Stomach (tissue), 9 donors: ENCODE measurements around the gene CDH23. TPM values are rescaled to one million over a fixed set of nuclear protein-coding genes. Genes with fewer than 3 reads are reported as not detected.

Experiments
- DNase-seq, 2 donors: peaks; one replicate each; pipeline versions ENCODE4 v3.0.0 to v3.0.0-alpha.2; 2013 to 2019
- H3K27ac ChIP-seq, 5 donors: fragments of 200-600 bp in 4 of 5; sonication (generic) in 4 of 5; one replicate each; pipeline ENCODE4 v1.5.1; 2013 to 2019; ENCODE audit warnings: mild to moderate bottlenecking in 1 of 5, moderate library complexity in 1 of 5
- H3K27me3 ChIP-seq, 3 donors: fragments of 200-600 bp; sonication (generic); one replicate each; pipeline ENCODE4 v1.5.1; 2017 to 2019; ENCODE audit warnings: mixed run types in 1 of 3
- H3K36me3 ChIP-seq, 4 donors: fragments of 200-600 bp; sonication (generic); 1 replicate in 3 of 4; 2 replicates in 1 of 4; pipeline ENCODE4 v1.5.1; 2016 to 2019
- H3K4me1 ChIP-seq, 4 donors: fragments of 200-600 bp; sonication (generic); one replicate each; pipeline ENCODE4 v1.5.1; 2016 to 2019
- H3K4me3 ChIP-seq, 4 donors: fragments of 200-600 bp; sonication (generic) in 3 of 4; one replicate each; pipeline ENCODE4 v1.5.1; 2016 to 2019; ENCODE audit warnings: mild to moderate bottlenecking in 1 of 4
- H3K9me3 ChIP-seq, 4 donors: fragments of 200-600 bp; sonication (generic); one replicate each; pipeline ENCODE4 v1.5.1; 2016 to 2019
- CTCF ChIP-seq, 7 experiments: fragments of 450-650 bp in 4 of 7; fragments of 200-600 bp in 3 of 7; sonication (generic) in 3 of 7; IDR thresholded peaks; one replicate each; pipeline ENCODE4 v1.5.1; 2016 to 2019; ENCODE audit warnings: antibody characterized with exemption in 7 of 7, control low read depth in 2 of 7, mild to moderate bottlenecking in 1 of 7
- EP300 ChIP-seq: sonication (generic); formaldehyde crosslinking; IDR thresholded peaks from one replicate; pipeline ENCODE4 v1.6.1; 2017; ENCODE audit warnings: antibody characterized with exemption
- POLR2A ChIP-seq, 4 donors: fragments of 450-650 bp; IDR thresholded peaks; one replicate each; pipeline ENCODE4 v1.6.1; 2016; ENCODE audit warnings: antibody characterized with exemption in 4 of 4, control low read depth in 2 of 4, mild to moderate bottlenecking in 1 of 4, moderate library complexity in 1 of 4
- POLR2AphosphoS5 ChIP-seq, 3 donors: sonication (generic); formaldehyde crosslinking; IDR thresholded peaks; one replicate each; pipeline ENCODE4 v1.6.1; 2016; ENCODE audit warnings: antibody characterized with exemption in 3 of 3
- WGBS, 5 donors: extraction: QIAGEN DNeasy Blood & Tissue Kit in 3 of 5; methylation state at CpG; one replicate each; pipeline versions ENCODE4 v1.1.5 to v1.1.7; 2013 to 2018; 5-methylcytosine and 5-hydroxymethylcytosine counted together
- intact Hi-C: fragments of 100-400 bp; cut with DNase I; formaldehyde crosslinking; loops from one replicate; pipeline ENCODE4 v1.15.1; 2023; ENCODE audit warnings: low total_unique reads
- polyA plus RNA-seq, 3 donors: library from polyadenylated mRNA; stranded (reverse); fragments of 200-250 nt; gene quantifications; one replicate each; pipeline ENCODE4 v1.2.3, GENCODE V29; 2013
- total RNA-seq, 5 donors: library from RNA; depleted of rRNA; stranded (reverse); fragments of >200 nt; gene quantifications; one replicate each; pipeline versions ENCODE4 v1.1.0 to v1.2.3, GENCODE V29; 2014 to 2016
- donor health status: healthy with polysubstance abuse.
- donor health status: Bipolar disorder and iron deficiency.
- donor health status: healthy.

CDH23 gene
- total and polyA plus RNA-seq, 8 donors, result 0.31 to 8.2 (median 2.2) TPM

GRCh38 chr10:71582506-71583475 is 186.1 kb downstream of the CDH23 start:
- intact Hi-C loops, result no loop called here
- 70 to 76% (median 74%) methylated on average over 17 to 21 of the region's 21 CpGs for WGBS, 5 donors
- Histone ChIP-seq H3K27me3 (peaks cover 0 to 17% (median 8%) of the 10 kb centered on the region in 3 donors), H3K27ac (no peak overlapping the region), H3K9me3 (no peaks in the 10 kb centered on the region), H3K4me3 (no peak overlapping the region), H3K36me3 (no peaks in the 10 kb centered on the region), H3K4me1 (no peaks in the 10 kb centered on the region)
- TF ChIP-seq CTCF (IDR thresholded peaks at IDR 0.05), result no peak
- no peak for TF ChIP-seq EP300
- TF ChIP-seq POLR2A (IDR thresholded peaks at IDR 0.05), result no peak
- no peak for TF ChIP-seq POLR2AphosphoS5 (IDR thresholded peaks at IDR 0.05)
- DNase-seq, result no peak

- 68 to 81% (median 75%) methylated on average over 5 of the region's 5 CpGs for WGBS, 5 donors
- H3K27ac ChIP-seq, result no peak overlapping the region
- intact Hi-C loops, result no loop called here
- TF ChIP-seq POLR2AphosphoS5 (IDR thresholded peaks at IDR 0.05), result no peak
- no peak for TF ChIP-seq POLR2A (IDR thresholded peaks at IDR 0.05)
- TF ChIP-seq EP300, result no peak
- TF ChIP-seq CTCF (IDR thresholded peaks at IDR 0.05), result no peak
- no peaks in the 10 kb centered on the region for H3K36me3 ChIP-seq
- no peak for DNase-seq
- H3K27me3 ChIP-seq, result peaks cover 0 to 27% (median 15%) of the 10 kb centered on the region in 3 donors
- no peaks in the 10 kb centered on the region for H3K9me3 ChIP-seq
- H3K4me1 ChIP-seq, result peaks cover 0 to 2% (median 0%) of the 10 kb centered on the region in 4 donors
- H3K4me3 ChIP-seq, result no peak overlapping the region
Measured at GRCh38 chr10:71584461-71584860, 187.7 kb downstream of the CDH23 start.

GRCh38 chr10:71584902-71585563 is 188.3 kb downstream of the CDH23 start:
- Histone ChIP-seq H3K4me3 (no peak overlapping the region), H3K9me3 (no peaks in the 10 kb centered on the region), H3K27ac (no peak overlapping the region), H3K4me1 (peaks cover 0 to 7% (median 2%) of the 10 kb centered on the region in 4 donors), H3K27me3 (peaks cover 0 to 27% (median 15%) of the 10 kb centered on the region in 3 donors), H3K36me3 (no peaks in the 10 kb centered on the region)
- WGBS, 5 donors, result 76 to 83% (median 77%) methylated on average over 10 of the region's 10 CpGs
- intact Hi-C loops, result no loop called here
- no peak for TF ChIP-seq POLR2AphosphoS5 (IDR thresholded peaks at IDR 0.05)
- TF ChIP-seq EP300, result no peak
- no peak for TF ChIP-seq CTCF (IDR thresholded peaks at IDR 0.05)
- no peak for TF ChIP-seq POLR2A (IDR thresholded peaks at IDR 0.05)
- DNase-seq, result no peak

GRCh38 chr10:71585564-71586290 is 189.0 kb downstream of the CDH23 start:
- Histone ChIP-seq H3K9me3 (no peaks in the 10 kb centered on the region), H3K36me3 (no peaks in the 10 kb centered on the region), H3K4me3 (no peak overlapping the region), H3K4me1 (peaks cover 0 to 10% (median 4%) of the 10 kb centered on the region in 4 donors), H3K27ac (no peak overlapping the region), H3K27me3 (peaks cover 0 to 27% (median 15%) of the 10 kb centered on the region in 3 donors)
- TF ChIP-seq CTCF (IDR thresholded peaks at IDR 0.05) (no peak), EP300 (no peak), POLR2A (IDR thresholded peaks at IDR 0.05) (no peak), POLR2AphosphoS5 (IDR thresholded peaks at IDR 0.05) (no peak)
- no peak for DNase-seq
- WGBS, 5 donors, result 69 to 78% (median 73%) methylated on average over 10 of the region's 10 CpGs
- intact Hi-C loops, result no loop called here
